AG04449 (cell line): ENCODE measurements around the gene DAD1.
"Not testable (repeated sequence)": the region's sequence is repeated elsewhere in the genome, so short reads cannot be mapped to it uniquely, and the experiment has no call there.

ENCODE experiments used
- CTCF ChIA-PET: fragments of 350-600 bp; formaldehyde crosslinking; extraction: SDS; loops from one replicate; lab custom pipeline; 2021; ENCODE audit warnings: antibody characterized with exemption; lab: Yijun Ruan, JAX
- POLR2A ChIA-PET: fragments of 400-600, 350-600 bp; formaldehyde crosslinking; extraction: SDS; loops from one replicate; lab custom pipeline; 2020; ENCODE audit warnings: antibody characterized with exemption, inconsistent platforms; lab: Yijun Ruan, JAX
- DNase-seq: peaks from one replicate; pipeline ENCODE4 v3.0.0-alpha.2; 2010; ENCODE audit warnings: low read depth, low spot score
- H3K4me3 ChIP-seq: 2 replicates; pipeline ENCODE4 v1.5.1; 2011; ENCODE audit warnings: low read depth, mild to moderate bottlenecking, control low read depth, low read length
- TF ChIP-seq, protein P1 (sequence below): IDR thresholded peaks from one replicate; pipeline ENCODE4 v1.5.1; 2011; ENCODE audit warnings: mild to moderate bottlenecking, moderate library complexity, low read length, control low read depth, inconsistent platforms; ENCODE audit not compliant: insufficient read depth; ENCODE audit errors: missing control alignments

The DAD1 gene

DNA sequence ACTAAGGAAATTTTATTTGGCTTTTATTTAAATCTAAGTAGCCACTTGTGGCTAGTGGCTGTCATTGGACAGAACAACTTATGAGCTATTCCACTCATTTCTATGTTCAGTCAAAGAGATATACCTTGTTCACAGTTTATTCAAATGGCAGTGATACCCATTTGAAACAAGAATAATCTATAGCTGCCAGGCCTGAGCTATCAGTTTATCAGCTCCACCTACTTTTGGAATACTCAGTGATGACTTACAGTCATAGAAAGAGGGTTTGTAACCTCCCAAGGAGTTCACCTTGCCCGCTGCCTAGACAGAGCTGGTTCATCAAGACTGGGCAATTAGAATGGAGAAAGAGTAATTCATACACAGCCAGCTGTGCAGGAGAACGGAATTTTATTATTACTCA, 4.6 kb upstream of the DAD1 start:
- CTCF ChIA-PET = interaction anchor here (1.3 to 13.5 kb wide), 3 partner anchors 19 to 59 kb away, joined by 4 to 141 read pairs (median 79); no protein-coding TSS in a partner anchor
- no peak overlapping the region for H3K4me3 ChIP-seq
- DNase-seq = no peak
- POLR2A ChIA-PET = no interaction called here
- TF ChIP-seq, protein P1, sequence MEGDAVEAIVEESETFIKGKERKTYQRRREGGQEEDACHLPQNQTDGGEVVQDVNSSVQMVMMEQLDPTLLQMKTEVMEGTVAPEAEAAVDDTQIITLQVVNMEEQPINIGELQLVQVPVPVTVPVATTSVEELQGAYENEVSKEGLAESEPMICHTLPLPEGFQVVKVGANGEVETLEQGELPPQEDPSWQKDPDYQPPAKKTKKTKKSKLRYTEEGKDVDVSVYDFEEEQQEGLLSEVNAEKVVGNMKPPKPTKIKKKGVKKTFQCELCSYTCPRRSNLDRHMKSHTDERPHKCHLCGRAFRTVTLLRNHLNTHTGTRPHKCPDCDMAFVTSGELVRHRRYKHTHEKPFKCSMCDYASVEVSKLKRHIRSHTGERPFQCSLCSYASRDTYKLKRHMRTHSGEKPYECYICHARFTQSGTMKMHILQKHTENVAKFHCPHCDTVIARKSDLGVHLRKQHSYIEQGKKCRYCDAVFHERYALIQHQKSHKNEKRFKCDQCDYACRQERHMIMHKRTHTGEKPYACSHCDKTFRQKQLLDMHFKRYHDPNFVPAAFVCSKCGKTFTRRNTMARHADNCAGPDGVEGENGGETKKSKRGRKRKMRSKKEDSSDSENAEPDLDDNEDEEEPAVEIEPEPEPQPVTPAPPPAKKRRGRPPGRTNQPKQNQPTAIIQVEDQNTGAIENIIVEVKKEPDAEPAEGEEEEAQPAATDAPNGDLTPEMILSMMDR = no peak

DNA sequence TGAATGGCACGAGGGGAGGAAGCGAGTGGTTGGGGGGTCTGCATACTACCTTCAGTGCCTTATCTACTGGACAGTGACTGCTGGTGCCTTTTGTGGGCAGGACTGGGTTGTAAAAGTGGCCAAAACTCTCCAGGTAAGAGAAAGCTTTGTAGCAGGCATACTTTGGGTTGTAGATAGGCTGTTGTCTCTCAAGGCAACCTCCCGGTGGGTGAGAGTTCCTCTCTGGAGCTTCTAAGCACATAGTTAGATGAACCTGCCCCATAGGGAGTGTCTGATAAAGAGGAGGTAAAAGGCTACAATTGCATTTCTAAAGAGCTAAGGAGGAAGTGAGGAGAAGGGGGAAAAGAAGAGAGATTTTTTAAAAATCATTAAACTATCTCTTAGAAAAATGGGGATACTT, 4.2 kb upstream of the DAD1 start:
- CTCF ChIA-PET = interaction anchor here (1.3 to 13.5 kb wide), 3 partner anchors 20 to 59 kb away, joined by 4 to 141 read pairs (median 79); no protein-coding TSS in a partner anchor
- TF ChIP-seq, protein P1 = no peak
- H3K4me3 ChIP-seq = no peak overlapping the region
- POLR2A ChIA-PET = no interaction called here
- DNase-seq = no peak

DNA sequence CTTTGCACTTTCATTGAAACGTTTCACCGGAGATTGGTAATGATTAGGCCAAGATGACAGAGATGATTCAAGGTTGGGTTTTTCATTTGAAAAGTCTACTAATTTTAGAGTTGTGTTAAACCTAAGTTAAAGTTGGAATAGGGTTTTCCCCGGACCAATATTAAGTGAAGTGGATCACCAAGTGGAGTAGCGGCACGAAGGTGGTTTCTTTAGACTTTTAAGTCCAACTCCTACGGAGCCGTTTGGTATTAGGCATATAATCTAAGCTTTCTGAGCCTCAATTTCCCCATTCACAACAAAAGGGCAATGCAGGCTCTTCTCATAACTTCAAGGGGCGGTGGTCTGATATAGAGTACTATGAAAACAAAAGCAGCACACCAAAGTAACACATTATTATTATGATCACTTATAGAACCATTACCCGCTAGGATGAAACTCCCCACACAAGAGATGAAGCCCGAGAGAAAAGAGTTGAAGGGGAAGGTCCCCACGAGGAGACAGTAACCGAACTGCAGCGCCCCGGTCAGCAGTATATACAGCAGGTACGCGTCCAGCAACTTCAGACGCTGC, 413 bp downstream of the DAD1 start:
- ChIA-PET CTCF (interaction anchor here (0.5 to 13.5 kb wide), 17 partner anchors 10 to 284 kb away, joined by 3 to 141 read pairs (median 4); partner anchors contain the start of gene ABHD4), POLR2A (interaction anchor here (0.9 to 1.9 kb wide), 9 partner anchors 9 to 248 kb away, joined by 3 to 8 read pairs (median 4); partner anchors contain the start of genes ABHD4, MMP14 and OXA1L)
- peak overlapping the region; percentile 89 for H3K4me3 ChIP-seq
- DNase-seq = no peak
- TF ChIP-seq, protein P1 = no peak

DNA sequence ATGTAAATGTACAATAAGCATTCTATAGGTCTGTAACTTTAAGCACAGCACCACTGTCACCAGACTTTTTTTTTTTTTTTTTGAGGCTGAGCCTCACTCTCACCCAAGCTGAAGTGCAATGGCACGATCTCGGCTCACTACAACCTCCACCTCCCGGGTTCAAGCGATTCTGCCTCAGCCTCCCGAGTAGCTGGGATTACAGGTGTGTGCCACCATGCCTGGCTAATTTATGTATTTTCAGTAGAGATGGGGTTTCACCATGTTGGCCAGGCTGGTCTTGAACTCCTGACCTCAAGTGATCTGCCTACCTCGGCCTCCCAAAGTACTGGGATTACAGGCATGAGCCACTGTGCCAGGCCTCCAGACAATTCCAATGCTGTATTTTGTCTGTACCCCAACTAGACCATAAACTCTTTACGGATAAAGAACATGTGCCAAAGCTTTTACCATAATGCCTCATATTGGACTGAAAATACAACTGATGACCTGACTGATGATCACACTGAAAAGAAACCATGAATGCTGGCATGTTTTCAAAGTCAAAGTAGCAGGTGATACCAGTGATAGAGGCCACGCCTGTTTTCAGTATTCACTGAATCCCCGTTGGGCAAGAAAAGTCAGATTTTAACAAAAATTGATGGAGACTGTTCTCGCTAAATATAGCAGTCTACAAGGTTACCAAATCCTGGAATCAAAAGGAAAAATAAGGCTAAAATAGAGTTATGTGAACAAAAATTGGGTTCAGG, 1.2 kb downstream of the DAD1 start:
- CTCF ChIA-PET = interaction anchor here (0.9 to 13.5 kb wide), 9 partner anchors 11 to 284 kb away, joined by 3 to 141 read pairs (median 17); partner anchors contain the start of gene ABHD4
- DNase-seq, POLR2A ChIA-PET: not testable (repeated sequence)
- H3K4me3 ChIP-seq = peak overlapping the region; percentile 89

DNA sequence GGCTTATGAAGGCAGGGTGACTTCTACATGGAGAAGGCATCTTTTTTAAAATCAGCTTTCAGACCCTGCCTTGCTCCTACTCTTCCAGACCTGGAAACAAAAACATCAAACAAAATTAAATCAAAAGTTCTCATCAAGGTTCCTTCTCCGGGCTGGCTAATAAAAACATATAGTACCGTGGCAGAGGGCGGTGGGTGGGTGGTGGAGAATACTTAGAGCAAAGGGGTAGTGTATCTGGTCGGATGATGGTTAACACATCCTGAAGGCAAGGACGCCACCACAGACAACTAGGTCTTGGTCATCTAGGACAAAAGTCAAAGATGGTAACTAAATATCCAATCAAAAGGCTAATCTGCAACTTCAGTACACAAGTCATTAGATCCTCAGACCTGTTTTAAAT, 1.8 kb downstream of the DAD1 start:
- H3K4me3 ChIP-seq = no peak overlapping the region
- TF ChIP-seq, protein P1 = no peak
- DNase-seq = no peak
- CTCF ChIA-PET = interaction anchor here (1.3 to 13.5 kb wide), 5 partner anchors 16 to 65 kb away, joined by 3 to 141 read pairs (median 24); no protein-coding TSS in a partner anchor
- POLR2A ChIA-PET = no interaction called here

DNA sequence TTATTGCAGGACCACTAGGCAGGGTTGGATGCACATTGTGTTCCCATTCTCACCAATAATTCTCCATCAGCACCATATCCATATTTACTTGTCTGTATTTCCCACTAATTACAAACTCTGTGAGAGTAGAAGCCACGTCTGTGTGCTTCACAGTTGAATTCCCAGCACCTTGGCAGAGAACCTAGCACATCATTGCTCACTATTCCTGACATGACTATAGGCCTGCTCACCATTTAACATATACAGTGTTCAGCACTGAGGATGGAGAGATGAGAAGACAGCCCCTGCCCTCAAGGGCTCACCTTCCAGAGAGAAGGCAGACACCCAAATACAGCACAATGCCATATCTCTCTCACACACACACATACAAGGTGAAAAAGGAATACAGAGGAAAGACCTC, 5.0 kb downstream of the DAD1 start:
- CTCF ChIA-PET = interaction anchor here (0.6 to 13.5 kb wide), 3 partner anchors 13 to 27 kb away, joined by 3 to 141 read pairs (median 3); no protein-coding TSS in a partner anchor
- POLR2A ChIA-PET = interaction anchor here (0.7 kb wide), 1 partner anchor 182 kb away, joined by 3 read pairs; the partner anchor contains the start of gene OXA1L
- H3K4me3 ChIP-seq = no peak overlapping the region
- DNase-seq = no peak
- TF ChIP-seq, protein P1 = no peak
